Naive thymus-derived CD4-positive, alpha-beta T cell (primary cell): Measurements from ENCODE around the gene BRINP1. TPM values are rescaled to one million over a fixed set of nuclear protein-coding genes. Genes with fewer than 3 reads are reported as not detected.

Experiments
- ATAC-seq: fragments of 150-1000 bp; cut with Tn5 transposase; 2 replicates; pipeline ENCODE4 v1.10.0; 2021; ENCODE audit warnings: mild to moderate bottlenecking, moderate library complexity
- CTCF ChIA-PET: fragments of 350-600 bp; sonication (Branson Sonifier 250); formaldehyde crosslinking; loops from one replicate; lab custom pipeline; 2021; ENCODE audit warnings: antibody characterized with exemption; lab: Charles Lee
- POLR2A ChIA-PET: fragments of 350-600 bp; sonication (Branson Sonifier 250); formaldehyde crosslinking; loops from one replicate; lab custom pipeline; 2021; ENCODE audit warnings: antibody characterized with exemption, inconsistent platforms; lab: Charles Lee
- DNase-seq, 9 donors: peaks; one replicate each; pipeline versions ENCODE4 v3.0.0 to v3.0.0-alpha.2; 2020 to 2022; ENCODE audit warnings: mixed read lengths in 1 of 9
- H3K27ac ChIP-seq: one replicate; pipeline ENCODE4 v1.7.0; 2013; ENCODE audit warnings: mild to moderate bottlenecking, low read depth, low read length, moderate library complexity
- H3K27me3 ChIP-seq, 2 donors: one replicate each; pipeline ENCODE4 v1.7.0; 2013; ENCODE audit warnings: low read length in 2 of 2, mild to moderate bottlenecking in 2 of 2, moderate library complexity in 2 of 2; ENCODE audit not compliant: control insufficient read depth in 2 of 2, insufficient read depth in 2 of 2
- H3K36me3 ChIP-seq, 3 experiments: 1 replicate in 2 of 3; 2 replicates in 1 of 3; pipeline ENCODE4 v1.7.0; 2013; ENCODE audit warnings: low read length in 3 of 3, mild to moderate bottlenecking in 3 of 3, moderate library complexity in 1 of 3; ENCODE audit not compliant: insufficient read depth in 3 of 3, control insufficient read depth in 2 of 3
- H3K4me1 ChIP-seq, 2 donors: one replicate each; pipeline ENCODE4 v1.7.0; 2013; ENCODE audit warnings: low read length in 2 of 2, mild to moderate bottlenecking in 2 of 2, moderate library complexity in 1 of 2; ENCODE audit not compliant: control insufficient read depth in 2 of 2, insufficient read depth in 2 of 2
- H3K4me3 ChIP-seq: 2 replicates; pipeline ENCODE4 v1.7.0; 2013; ENCODE audit warnings: mild to moderate bottlenecking, low read length
- H3K9me3 ChIP-seq, 3 experiments: 1 replicate in 2 of 3; 2 replicates in 1 of 3; pipeline ENCODE4 v1.7.0; 2013; ENCODE audit warnings: low read length in 3 of 3; ENCODE audit not compliant: control insufficient read depth in 2 of 3
- H3K27ac Mint-ChIP-seq, 9 donors: one replicate each; pipeline ENCODE4 v1.8.0; 2020 to 2022; ENCODE audit warnings: mixed read lengths in 9 of 9, mild to moderate bottlenecking in 8 of 9, moderate library complexity in 5 of 9, inconsistent platforms in 2 of 9
- H3K27me3 Mint-ChIP-seq, 5 donors: one replicate each; pipeline ENCODE4 v1.8.0; 2021 to 2022; ENCODE audit warnings: mixed read lengths in 5 of 5, mild to moderate bottlenecking in 1 of 5
- H3K36me3 Mint-ChIP-seq, 5 donors: one replicate each; pipeline ENCODE4 v1.8.0; 2020 to 2022; ENCODE audit warnings: mixed read lengths in 5 of 5, mild to moderate bottlenecking in 3 of 5, inconsistent platforms in 1 of 5
- H3K4me1 Mint-ChIP-seq, 7 donors: one replicate each; pipeline ENCODE4 v1.8.0; 2020 to 2022; ENCODE audit warnings: mixed read lengths in 7 of 7, mild to moderate bottlenecking in 3 of 7, inconsistent platforms in 1 of 7
- H3K4me3 Mint-ChIP-seq, 10 donors: one replicate each; pipeline ENCODE4 v1.8.0; 2020 to 2022; ENCODE audit warnings: mild to moderate bottlenecking in 10 of 10, mixed read lengths in 10 of 10, moderate library complexity in 6 of 10, inconsistent platforms in 2 of 10
- H3K9me3 Mint-ChIP-seq, 11 donors: one replicate each; pipeline ENCODE4 v1.8.0; 2020 to 2022; ENCODE audit warnings: mixed read lengths in 11 of 11, mild to moderate bottlenecking in 4 of 11, inconsistent platforms in 1 of 11, moderate library complexity in 1 of 11
- intact Hi-C, 2 donors: fragments of 100-400 bp; cut with micrococcal nuclease; formaldehyde crosslinking; loops; one replicate each; pipeline ENCODE4 v1.15.1; 2023
- polyA plus RNA-seq, 2 donors: library from polyadenylated mRNA; unstranded; fragments of 300-500 nt; fragmentation: Illumina TruSeq; gene quantifications; one replicate each; pipeline ENCODE4 v1.2.3, GENCODE V29; 2021
- total RNA-seq, 6 experiments: library from RNA in 5 of 6; stranded (reverse) in 5 of 6; gene quantifications; 1 replicate in 5 of 6; 2 replicates in 1 of 6; pipeline ENCODE4 v1.2.3 and lab custom pipeline; 2021 to 2026

BRINP1 gene
- total and polyA plus RNA-seq, 7 experiments from 2014 or later = not detected

GRCh38 chr9:119367683-119368075 lies 1.6 kb downstream of the BRINP1 start:
- no peak for DNase-seq
- Histone ChIP-seq H3K27me3 (no peaks in the 10 kb centered on the region), H3K27ac (no peak overlapping the region), H3K4me1 (no peaks in the 10 kb centered on the region), H3K36me3 (no peaks in the 10 kb centered on the region), H3K4me3 (no peak overlapping the region), H3K9me3 (peaks cover 0 to 3% (median 0%) of the 10 kb centered on the region in 3 experiments)
- ChIA-PET POLR2A (no interaction called here), CTCF (no interaction called here)
- no peak overlapping the region for H3K27ac Mint-ChIP-seq
- peaks cover 6 to 51% (median 17%) of the 10 kb centered on the region in 11 donors for H3K9me3 Mint-ChIP-seq
- H3K4me1 Mint-ChIP-seq = peaks cover 0 to 4% (median 0%) of the 10 kb centered on the region in 7 donors
- H3K27me3 Mint-ChIP-seq = peaks cover 34 to 65% (median 53%) of the 10 kb centered on the region in 5 donors
- no peak overlapping the region for H3K4me3 Mint-ChIP-seq
- H3K36me3 Mint-ChIP-seq = peaks cover 0 to 11% (median 0%) of the 10 kb centered on the region in 5 donors
- intact Hi-C loops = loop anchor here in 1 of 2 donors (2.0 to 10.0 kb wide), 2 partner anchors 1585 to 1723 kb away; no protein-coding TSS in a partner anchor
- no peak for ATAC-seq

DNA sequence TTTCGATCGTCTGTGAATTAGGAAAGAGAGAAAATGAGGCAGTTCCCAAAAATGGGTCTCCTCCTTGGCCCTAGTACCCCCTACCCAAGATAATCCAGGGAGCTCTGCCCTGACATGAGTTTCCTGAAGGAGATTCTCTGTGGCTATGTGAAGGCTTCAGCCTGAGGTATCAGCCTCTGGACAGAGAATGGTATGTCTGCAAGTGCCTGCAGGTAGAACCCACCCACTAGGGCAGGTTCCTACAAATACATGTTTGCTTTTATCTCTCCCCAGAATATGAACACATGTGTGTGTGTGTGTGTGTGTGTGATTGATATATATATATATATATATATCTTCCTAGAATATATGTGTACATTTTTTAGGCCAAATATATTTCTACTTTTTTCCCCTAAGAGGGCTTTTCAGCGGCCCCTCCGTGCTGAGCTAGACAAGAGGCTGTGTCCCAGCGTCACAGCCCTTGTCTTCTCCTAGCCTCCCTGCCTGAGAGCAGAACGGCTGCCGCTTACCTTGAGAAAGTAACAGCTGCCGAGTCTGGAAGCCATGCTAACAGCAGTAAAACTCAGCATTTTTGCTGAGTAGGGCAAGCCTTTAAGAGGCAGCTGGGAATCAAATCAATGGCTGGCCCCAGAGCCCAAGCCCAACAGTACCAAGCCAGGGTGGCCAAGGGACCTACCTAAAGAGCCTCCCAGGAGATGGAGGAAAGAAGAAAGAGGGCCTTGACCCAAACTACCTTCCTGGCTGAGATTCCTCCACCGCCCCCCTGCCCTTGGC lies 2.1 kb downstream of the BRINP1 start:
- no peaks in the 10 kb centered on the region for H3K4me1 ChIP-seq
- no peaks in the 10 kb centered on the region for H3K36me3 ChIP-seq
- ATAC-seq (no peak), DNase-seq (no peak)
- no peaks in the 10 kb centered on the region for H3K27me3 ChIP-seq
- Mint-ChIP-seq H3K9me3 (peaks cover 6 to 50% (median 17%) of the 10 kb centered on the region in 11 donors), H3K27ac (no peak overlapping the region), H3K36me3 (peaks cover 0 to 11% (median 0%) of the 10 kb centered on the region in 5 donors), H3K4me1 (peaks cover 0 to 4% (median 0%) of the 10 kb centered on the region in 7 donors), H3K27me3 (peaks cover 34 to 64% (median 53%) of the 10 kb centered on the region in 5 donors), H3K4me3 (no peak overlapping the region)
- H3K4me3 ChIP-seq = no peak overlapping the region
- intact Hi-C loops = loop anchor here in 1 of 2 donors (10.0 kb wide), 1 partner anchor 1722 kb away; no protein-coding TSS in a partner anchor
- ChIA-PET CTCF (no interaction called here), POLR2A (no interaction called here)
- H3K9me3 ChIP-seq = peaks cover 0 to 3% (median 0%) of the 10 kb centered on the region in 3 experiments
- no peak overlapping the region for H3K27ac ChIP-seq

- H3K36me3 Mint-ChIP-seq = peaks cover 0 to 5% (median 0%) of the 10 kb centered on the region in 5 donors
- intact Hi-C loops = loop anchor here in 1 of 2 donors (10.0 kb wide), 1 partner anchor 1721 kb away; no protein-coding TSS in a partner anchor
- peaks cover 2 to 39% (median 13%) of the 10 kb centered on the region in 11 donors for H3K9me3 Mint-ChIP-seq
- H3K27me3 ChIP-seq = no peaks in the 10 kb centered on the region
- ChIA-PET POLR2A (no interaction called here), CTCF (no interaction called here)
- peaks cover 0 to 4% (median 0%) of the 10 kb centered on the region in 7 donors for H3K4me1 Mint-ChIP-seq
- H3K27ac Mint-ChIP-seq = no peak overlapping the region
- no peak for ATAC-seq
- H3K27ac ChIP-seq = no peak overlapping the region
- H3K4me3 Mint-ChIP-seq = no peak overlapping the region
- peaks cover 27 to 48% (median 42%) of the 10 kb centered on the region in 5 donors for H3K27me3 Mint-ChIP-seq
- no peaks in the 10 kb centered on the region for H3K4me1 ChIP-seq
- no peak for DNase-seq
- H3K36me3 ChIP-seq = no peaks in the 10 kb centered on the region
- no peak overlapping the region for H3K4me3 ChIP-seq
- peaks cover 0 to 3% (median 0%) of the 10 kb centered on the region in 3 experiments for H3K9me3 ChIP-seq
These were observed 3.8 kb downstream of the BRINP1 start for GRCh38 chr9:119365291-119366027.

DNA sequence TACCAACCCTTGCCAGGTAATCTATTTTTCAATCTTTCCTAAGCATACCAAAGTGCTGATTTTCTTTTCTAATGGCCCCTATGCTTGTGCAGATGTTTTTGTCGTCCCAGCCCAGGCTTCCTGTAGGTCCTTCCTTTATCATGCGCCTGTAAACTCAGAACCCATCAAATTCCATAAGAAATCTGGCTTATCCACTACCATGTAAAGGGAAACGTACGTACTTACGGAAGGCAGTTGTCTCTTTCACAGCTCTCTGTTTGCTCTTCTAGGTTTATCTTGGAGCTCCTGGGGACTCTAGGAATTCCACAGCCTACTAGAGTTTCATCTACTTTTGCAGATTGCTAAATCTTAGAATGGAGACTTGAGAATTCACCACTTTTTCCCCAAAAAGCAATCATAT lies 9.0 kb downstream of the BRINP1 start:
- Histone ChIP-seq H3K9me3 (peaks cover 0 to 3% (median 0%) of the 10 kb centered on the region in 3 experiments), H3K27ac (no peak overlapping the region), H3K27me3 (no peaks in the 10 kb centered on the region), H3K36me3 (no peaks in the 10 kb centered on the region), H3K4me3 (no peak overlapping the region), H3K4me1 (no peaks in the 10 kb centered on the region)
- DNase-seq = no peak
- CTCF ChIA-PET = no interaction called here
- Mint-ChIP-seq H3K4me1 (no peaks in the 10 kb centered on the region), H3K36me3 (no peaks in the 10 kb centered on the region), H3K27me3 (peaks cover 0 to 11% (median 6%) of the 10 kb centered on the region in 5 donors), H3K9me3 (peaks cover 0 to 19% (median 10%) of the 10 kb centered on the region in 11 donors), H3K27ac (no peak overlapping the region), H3K4me3 (no peak overlapping the region)
- intact Hi-C loops = loop anchor here in 1 of 2 donors (10.0 kb wide), 1 partner anchor 1715 kb away; no protein-coding TSS in a partner anchor
- POLR2A ChIA-PET = no interaction called here
- ATAC-seq = no peak

- Mint-ChIP-seq H3K4me3 (no peak overlapping the region), H3K9me3 (peaks cover 0 to 17% (median 5%) of the 10 kb centered on the region in 11 donors), H3K27ac (no peak overlapping the region), H3K4me1 (no peaks in the 10 kb centered on the region), H3K27me3 (peaks cover 0 to 7% (median 0%) of the 10 kb centered on the region in 5 donors), H3K36me3 (no peaks in the 10 kb centered on the region)
- no peak for DNase-seq
- H3K4me3 ChIP-seq = no peak overlapping the region
- H3K27ac ChIP-seq = no peak overlapping the region
- H3K4me1 ChIP-seq = no peaks in the 10 kb centered on the region
- CTCF ChIA-PET = no interaction called here
- no peaks in the 10 kb centered on the region for H3K36me3 ChIP-seq
- no peaks in the 10 kb centered on the region for H3K27me3 ChIP-seq
- intact Hi-C loops = no loop called here
- no peaks in the 10 kb centered on the region for H3K9me3 ChIP-seq
- POLR2A ChIA-PET = no interaction called here
- no peak for ATAC-seq
These were observed 11.7 kb downstream of the BRINP1 start for GRCh38 chr9:119357336-119358096.

DNA sequence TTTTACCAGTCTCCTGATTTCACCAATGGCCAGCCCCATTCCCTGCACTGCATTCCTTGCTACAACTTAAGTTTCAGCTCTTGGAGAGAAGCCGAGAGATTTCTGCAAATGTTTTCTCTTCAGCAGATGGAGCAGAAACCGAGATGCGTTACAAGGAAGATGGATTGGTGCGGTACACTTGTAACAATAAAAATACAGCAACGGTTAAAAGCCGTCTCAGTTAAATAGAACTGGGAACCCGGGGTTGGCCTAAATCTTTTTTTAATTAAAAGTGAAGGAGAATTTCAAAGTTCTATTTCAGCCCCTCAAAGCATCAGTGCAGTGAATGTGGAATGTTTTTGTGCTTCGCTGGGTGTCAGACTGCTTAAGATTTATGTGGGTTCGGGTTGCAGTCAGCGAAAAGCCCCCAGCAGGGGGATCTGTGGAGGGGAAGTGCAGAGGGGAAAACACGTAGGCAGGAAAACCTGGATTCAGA lies 19.8 kb downstream of the BRINP1 start:
- no peak overlapping the region for H3K4me3 Mint-ChIP-seq

More for the DNA sequence above, 19.8 kb downstream of the BRINP1 start:
- CTCF ChIA-PET = no interaction called here
- Mint-ChIP-seq H3K4me1 (no peaks in the 10 kb centered on the region), H3K27me3 (peaks cover 0 to 24% (median 6%) of the 10 kb centered on the region in 5 donors), H3K27ac (no peak overlapping the region), H3K36me3 (no peaks in the 10 kb centered on the region), H3K9me3 (peaks cover 0 to 24% (median 5%) of the 10 kb centered on the region in 11 donors)
- Histone ChIP-seq H3K27ac (no peak overlapping the region), H3K27me3 (no peaks in the 10 kb centered on the region), H3K4me1 (no peaks in the 10 kb centered on the region), H3K9me3 (no peaks in the 10 kb centered on the region), H3K36me3 (no peaks in the 10 kb centered on the region), H3K4me3 (no peak overlapping the region)
- POLR2A ChIA-PET = no interaction called here
- intact Hi-C loops = no loop called here
- DNase-seq (no peak), ATAC-seq (no peak)
